HG02571 (cell line): Measurements from ENCODE around the gene CCBE1.
"Not testable (repeated sequence)": the region's sequence is repeated elsewhere in the genome, so short reads cannot be mapped to it uniquely, and the experiment has no call there.

ENCODE experiments used
- ATAC-seq: cut with Tn5 transposase; IDR thresholded peaks from one replicate; pipeline ENCODE4 v1.9.1; 2021; ENCODE audit warnings: mild to moderate bottlenecking, moderate library complexity; ENCODE audit not compliant: unreplicated experiment

Gene CCBE1

GRCh38 chr18:59715966-59716369 lies 18.7 kb upstream of the CCBE1 start:
- no peak for ATAC-seq

GRCh38 chr18:59715445-59715844 lies 18.2 kb upstream of the CCBE1 start:
- ATAC-seq = no peak

GRCh38 chr18:59714096-59714495 lies 16.9 kb upstream of the CCBE1 start:
- ATAC-seq = not testable (repeated sequence)

- ATAC-seq = no peak
Measured at GRCh38 chr18:59712311-59712710, 15.1 kb upstream of the CCBE1 start.

- no peak for ATAC-seq
Measured at GRCh38 chr18:59708988-59709387, 11.8 kb upstream of the CCBE1 start.

- ATAC-seq = no peak
Measured at GRCh38 chr18:59707306-59707705, 10.1 kb upstream of the CCBE1 start.

- no peak for ATAC-seq
Measured at GRCh38 chr18:59706499-59706898, 9.3 kb upstream of the CCBE1 start.

GRCh38 chr18:59705145-59705544 lies 7.9 kb upstream of the CCBE1 start:
- ATAC-seq = no peak

- no peak for ATAC-seq
Measured at GRCh38 chr18:59704146-59704545, 6.9 kb upstream of the CCBE1 start.

- ATAC-seq = no peak
Measured at GRCh38 chr18:59701272-59701671, 4.0 kb upstream of the CCBE1 start.

GRCh38 chr18:59700535-59700967 lies 3.3 kb upstream of the CCBE1 start:
- no peak for ATAC-seq

GRCh38 chr18:59699750-59700534 lies 2.7 kb upstream of the CCBE1 start:
- no peak for ATAC-seq

GRCh38 chr18:59699061-59699460 lies 1.8 kb upstream of the CCBE1 start:
- ATAC-seq = no peak

GRCh38 chr18:59696311-59697235 lies 650 bp downstream of the CCBE1 start:
- ATAC-seq = no peak

GRCh38 chr18:59695551-59695950 lies 1.7 kb downstream of the CCBE1 start:
- ATAC-seq = no peak

- no peak for ATAC-seq
Measured at GRCh38 chr18:59694824-59695223, 2.4 kb downstream of the CCBE1 start.

- ATAC-seq = no peak
Measured at GRCh38 chr18:59691996-59692395, 5.2 kb downstream of the CCBE1 start.

GRCh38 chr18:59690996-59691395 lies 6.2 kb downstream of the CCBE1 start:
- no peak for ATAC-seq

- ATAC-seq = no peak
Measured at GRCh38 chr18:59690186-59690982, 6.8 kb downstream of the CCBE1 start.

GRCh38 chr18:59689756-59690155 lies 7.5 kb downstream of the CCBE1 start:
- no peak for ATAC-seq

GRCh38 chr18:59686260-59686659 lies 11.0 kb downstream of the CCBE1 start:
- ATAC-seq = no peak
